Uterus (tissue), 4 donors: ENCODE data around the gene PCNX4. TPM values are rescaled to one million over a fixed set of nuclear protein-coding genes. Genes with fewer than 3 reads are reported as not detected.
A peak's percentile ranks its signal among the peaks of the same experiment; 100 is the strongest.

Experiments used
- DNase-seq, 2 donors: peaks; one replicate each; pipeline ENCODE4 v3.0.0-alpha.2; 2019 to 2020
- H3K27ac ChIP-seq, 2 donors: fragments of 200-600 bp; sonication (generic); 1 replicate in 1 of 2; 2 replicates in 1 of 2; pipeline ENCODE4 v1.5.1; 2016 to 2018
- H3K27me3 ChIP-seq, 2 donors: fragments of 200-600 bp; sonication (generic); one replicate each; pipeline ENCODE4 v1.5.1; 2018 to 2019; ENCODE audit warnings: control low read depth in 1 of 2
- H3K36me3 ChIP-seq, 2 donors: fragments of 200-600 bp; sonication (generic); one replicate each; pipeline ENCODE4 v1.5.1; 2019; ENCODE audit warnings: control low read depth in 1 of 2
- H3K4me1 ChIP-seq, 2 donors: fragments of 200-600 bp; sonication (generic); one replicate each; pipeline ENCODE4 v1.5.1; 2018 to 2019; ENCODE audit warnings: control low read depth in 1 of 2
- H3K4me3 ChIP-seq, 2 donors: fragments of 200-600 bp; sonication (generic); 1 replicate in 1 of 2; 2 replicates in 1 of 2; pipeline ENCODE4 v1.5.1; 2018 to 2019; ENCODE audit warnings: mild to moderate bottlenecking in 1 of 2
- H3K9me3 ChIP-seq, 2 donors: fragments of 200-600 bp; sonication (generic); one replicate each; pipeline ENCODE4 v1.5.1; 2019; ENCODE audit warnings: control low read depth in 1 of 2
- CTCF ChIP-seq, 4 experiments: fragments of 200-600 bp in 2 of 4; fragments of 450-650 bp in 2 of 4; sonication (generic) in 2 of 4; IDR thresholded peaks; one replicate each; pipeline ENCODE4 v1.5.1; 2016 to 2019; ENCODE audit warnings: antibody characterized with exemption in 4 of 4, mild to moderate bottlenecking in 2 of 4, moderate library complexity in 1 of 4
- POLR2A ChIP-seq, 2 donors: fragments of 450-650 bp; IDR thresholded peaks; one replicate each; pipeline ENCODE4 v1.6.1; 2016; ENCODE audit warnings: antibody characterized with exemption in 2 of 2, mild to moderate bottlenecking in 1 of 2, moderate library complexity in 1 of 2
- intact Hi-C: fragments of 100-400 bp; cut with DNase I; formaldehyde crosslinking; loops from one replicate; pipeline ENCODE4 v1.15.1; 2023; ENCODE audit warnings: low total_unique reads
- total RNA-seq, 4 donors: library from RNA; depleted of rRNA in 3 of 4; stranded (reverse); fragments of >200 nt in 3 of 4; gene quantifications; one replicate each; pipeline versions ENCODE4 v1.1.0 to v1.2.4, GENCODE V29; 2014 to 2023
- donor health status: DM: yes; HTN: yes; CAD: no.

The PCNX4 gene
- total RNA-seq, 4 donors from 2014 or later: 30.9 to 163 (median 97.7) TPM

GRCh38 chr14:60161196-60162107, 69.7 kb downstream of the PCNX4 start:
- Histone ChIP-seq H3K9me3 (no peaks in the 10 kb centered on the region), H3K27me3 (no peaks in the 10 kb centered on the region), H3K4me3 (no peak overlapping the region), H3K27ac (peak overlapping the region in 1 of 2 donors; percentile 11), H3K4me1 (peaks cover 0 to 5% of the 10 kb centered on the region in 2 donors), H3K36me3 (no peaks in the 10 kb centered on the region)
- intact Hi-C loops: loop anchor here (10.0 kb wide), 1 partner anchor 67 kb away; the partner anchor contains the start of gene PCNX4
- TF ChIP-seq CTCF (IDR thresholded peaks at IDR 0.05) (no peak), POLR2A (IDR thresholded peaks at IDR 0.05) (no peak)
- DNase-seq: peak in 1 of 2 donors; percentile 16

- Histone ChIP-seq H3K27me3 (no peaks in the 10 kb centered on the region), H3K9me3 (no peaks in the 10 kb centered on the region), H3K27ac (peak overlapping the region in 1 of 2 donors; percentile 95), H3K4me3 (peak overlapping the region in 1 of 2 donors; percentile 59), H3K4me1 (no peaks in the 10 kb centered on the region), H3K36me3 (no peaks in the 10 kb centered on the region)
- intact Hi-C loops: loop anchor here (10.0 kb wide), 1 partner anchor 69 kb away; the partner anchor contains the start of gene PCNX4
- no peak for TF ChIP-seq POLR2A (IDR thresholded peaks at IDR 0.05)
- TF ChIP-seq CTCF (IDR thresholded peaks at IDR 0.05): no peak
- DNase-seq: no peak
Observed at GRCh38 chr14:60163693-60164092, 72.0 kb downstream of the PCNX4 start.

GRCh38 chr14:60164404-60164711, 72.6 kb downstream of the PCNX4 start:
- DNase-seq: no peak
- intact Hi-C loops: loop anchor here (10.0 kb wide), 1 partner anchor 70 kb away; the partner anchor contains the start of gene PCNX4
- no peaks in the 10 kb centered on the region for H3K36me3 ChIP-seq
- TF ChIP-seq CTCF (IDR thresholded peaks at IDR 0.05) (no peak), POLR2A (IDR thresholded peaks at IDR 0.05) (no peak)
- H3K27me3 ChIP-seq: no peaks in the 10 kb centered on the region
- H3K4me3 ChIP-seq: peak overlapping the region; percentile 59 to 73
- no peaks in the 10 kb centered on the region for H3K4me1 ChIP-seq
- no peaks in the 10 kb centered on the region for H3K9me3 ChIP-seq
- peak overlapping the region; percentile 87 to 95 for H3K27ac ChIP-seq

- peak within 1 kb of the TSS; percentile 87 to 95 for H3K27ac ChIP-seq
- no peaks in the 10 kb centered on the region for H3K4me1 ChIP-seq
- no peaks in the 10 kb centered on the region for H3K36me3 ChIP-seq
- H3K4me3 ChIP-seq: peak within 1 kb of the TSS; percentile 59 to 73
- intact Hi-C loops: loop anchor here (10.0 kb wide), 1 partner anchor 70 kb away; the partner anchor contains the start of gene PCNX4
- no peaks in the 10 kb centered on the region for H3K27me3 ChIP-seq
- peak; percentile 70 to 80 for DNase-seq
- H3K9me3 ChIP-seq: no peaks in the 10 kb centered on the region
- TF ChIP-seq POLR2A (IDR thresholded peaks at IDR 0.05): peak; percentile 52 to 70
- TF ChIP-seq CTCF (IDR thresholded peaks at IDR 0.05): peak; percentile 42 to 62 (median 53)
Observed at GRCh38 chr14:60164712-60165546, 73.2 kb downstream of the PCNX4 start, which contains the start of gene DHRS7. TSS of gene DHRS7 (minus strand) at chr14:60165398. CDS start at chr14:60165309, 89 bp downstream.
